Fibroblast of mammary gland (primary cell): Measurements from ENCODE around the gene DNER.
A peak's percentile ranks its signal among the peaks of the same experiment; 100 is the strongest.

Experiments
- DNase-seq: peaks from one replicate; pipeline ENCODE4 v3.0.0-alpha.2; 2010; ENCODE audit warnings: low read depth
- H3K4me3 ChIP-seq: 2 replicates; pipeline ENCODE4 v1.5.1; 2011; ENCODE audit warnings: low read depth, mild to moderate bottlenecking, low read length, moderate library complexity; ENCODE audit not compliant: control insufficient read depth
- CTCF ChIP-seq: conservative IDR thresholded peaks from 2 replicates; pipeline ENCODE4 v1.5.1; 2011; ENCODE audit warnings: low read depth, low read length, inconsistent platforms; ENCODE audit not compliant: control insufficient read depth, insufficient read depth

The DNER gene

GRCh38 chr2:229654437-229654836 is 59.9 kb downstream of the DNER start:
- H3K4me3 ChIP-seq: no peak overlapping the region

GRCh38 chr2:229653531-229653930 is 60.8 kb downstream of the DNER start:
- no peak overlapping the region for H3K4me3 ChIP-seq
- TF ChIP-seq CTCF: no peak

More at GRCh38 chr2:229654437-229654836, 59.9 kb downstream of the DNER start:
- no peak for DNase-seq
- no peak for TF ChIP-seq CTCF

GRCh38 chr2:229652796-229653195 is 61.6 kb downstream of the DNER start:
- TF ChIP-seq CTCF: no peak
- no peak overlapping the region for H3K4me3 ChIP-seq
- DNase-seq: no peak

More at GRCh38 chr2:229653531-229653930, 60.8 kb downstream of the DNER start:
- no peak for DNase-seq

GRCh38 chr2:229650901-229651300 is 63.5 kb downstream of the DNER start:
- H3K4me3 ChIP-seq: no peak overlapping the region
- DNase-seq: no peak
- TF ChIP-seq CTCF: no peak

GRCh38 chr2:229650059-229650458 is 64.3 kb downstream of the DNER start:
- DNase-seq: no peak
- H3K4me3 ChIP-seq: no peak overlapping the region
- TF ChIP-seq CTCF: no peak

GRCh38 chr2:229646186-229646723 is 68.1 kb downstream of the DNER start:
- TF ChIP-seq CTCF: no peak
- H3K4me3 ChIP-seq: no peak overlapping the region
- no peak for DNase-seq

GRCh38 chr2:229642371-229642770 is 72.0 kb downstream of the DNER start:
- no peak for TF ChIP-seq CTCF
- H3K4me3 ChIP-seq: no peak overlapping the region
- peak; percentile 11 for DNase-seq
